Measurements from ENCODE around the gene TPST1. TPM values are rescaled to one million over a fixed set of nuclear protein-coding genes. Genes with fewer than 3 reads are reported as not detected.

The TPST1 gene
- total RNA-seq, 1 donor from 2014 or later: 5.7 TPM

DNA sequence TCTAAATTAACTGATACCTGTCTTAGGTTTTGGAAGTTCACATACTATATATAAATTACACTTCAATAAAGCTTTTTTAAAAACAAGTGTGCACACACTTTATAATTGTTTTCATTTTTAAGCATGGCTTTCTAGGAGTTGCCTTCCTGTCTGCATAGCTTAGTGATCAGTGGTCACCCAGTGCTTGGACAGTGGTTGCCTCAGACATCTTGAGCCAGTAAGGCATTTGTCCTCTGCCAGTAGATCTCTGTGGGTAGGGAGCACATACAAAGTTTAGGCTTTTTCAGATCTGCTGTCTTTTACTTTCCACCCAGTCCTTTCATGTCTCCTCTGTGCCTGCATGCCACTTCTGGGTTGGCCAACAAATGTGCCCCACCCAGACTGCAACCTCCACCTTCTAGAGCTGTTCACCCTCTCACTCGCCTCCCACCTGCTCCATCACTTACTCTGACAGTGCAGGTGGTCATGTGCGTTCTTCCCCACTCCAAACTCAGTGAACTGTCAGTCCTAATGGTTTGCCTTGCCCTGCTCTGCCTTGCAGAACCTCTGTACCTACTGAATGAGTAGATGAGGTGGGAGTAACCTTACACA is 31.7 kb downstream of the TPST1 start:
- Histone ChIP-seq H3K36me3 (peaks cover 7% of the 10 kb centered on the region), H3K27ac (replicated peaks) (no peak overlapping the region), H3K9me3 (replicated peaks) (peaks cover 16% of the 10 kb centered on the region), H3K4me1 (no peaks in the 10 kb centered on the region), H3K4me3 (no peak overlapping the region), H3K27me3 (ENCODE audit: low read depth) (no peaks in the 10 kb centered on the region)
- intact Hi-C loops (cut with micrococcal nuclease): no loop called here
- DNase-seq: no peak
- TF ChIP-seq, protein P1, sequence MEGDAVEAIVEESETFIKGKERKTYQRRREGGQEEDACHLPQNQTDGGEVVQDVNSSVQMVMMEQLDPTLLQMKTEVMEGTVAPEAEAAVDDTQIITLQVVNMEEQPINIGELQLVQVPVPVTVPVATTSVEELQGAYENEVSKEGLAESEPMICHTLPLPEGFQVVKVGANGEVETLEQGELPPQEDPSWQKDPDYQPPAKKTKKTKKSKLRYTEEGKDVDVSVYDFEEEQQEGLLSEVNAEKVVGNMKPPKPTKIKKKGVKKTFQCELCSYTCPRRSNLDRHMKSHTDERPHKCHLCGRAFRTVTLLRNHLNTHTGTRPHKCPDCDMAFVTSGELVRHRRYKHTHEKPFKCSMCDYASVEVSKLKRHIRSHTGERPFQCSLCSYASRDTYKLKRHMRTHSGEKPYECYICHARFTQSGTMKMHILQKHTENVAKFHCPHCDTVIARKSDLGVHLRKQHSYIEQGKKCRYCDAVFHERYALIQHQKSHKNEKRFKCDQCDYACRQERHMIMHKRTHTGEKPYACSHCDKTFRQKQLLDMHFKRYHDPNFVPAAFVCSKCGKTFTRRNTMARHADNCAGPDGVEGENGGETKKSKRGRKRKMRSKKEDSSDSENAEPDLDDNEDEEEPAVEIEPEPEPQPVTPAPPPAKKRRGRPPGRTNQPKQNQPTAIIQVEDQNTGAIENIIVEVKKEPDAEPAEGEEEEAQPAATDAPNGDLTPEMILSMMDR (IDR thresholded peaks at IDR 0.05; ENCODE audit: borderline replicate concordance): no peak

- TF ChIP-seq, protein P1 (IDR thresholded peaks at IDR 0.05; ENCODE audit: borderline replicate concordance): no peak
- H3K27ac ChIP-seq (replicated peaks): no peak overlapping the region
- no peak for DNase-seq
Observed at GRCh38 chr7:66237906-66238772, 33.0 kb downstream of the TPST1 start.

GRCh38 chr7:66238773-66239466 is 33.8 kb downstream of the TPST1 start:
- Histone ChIP-seq H3K36me3 (peaks cover 7% of the 10 kb centered on the region), H3K9me3 (replicated peaks) (no peaks in the 10 kb centered on the region), H3K27me3 (ENCODE audit: low read depth) (no peaks in the 10 kb centered on the region), H3K27ac (replicated peaks) (no peak overlapping the region), H3K4me1 (no peaks in the 10 kb centered on the region), H3K4me3 (no peak overlapping the region)
- TF ChIP-seq, protein P1 (IDR thresholded peaks at IDR 0.05; ENCODE audit: borderline replicate concordance): no peak
- intact Hi-C loops (cut with micrococcal nuclease): no loop called here
- no peak for DNase-seq

More at GRCh38 chr7:66237906-66238772, 33.0 kb downstream of the TPST1 start:
- peaks cover 7% of the 10 kb centered on the region for H3K36me3 ChIP-seq
- H3K9me3 ChIP-seq (replicated peaks): peaks cover 4% of the 10 kb centered on the region
- intact Hi-C loops (cut with micrococcal nuclease): no loop called here
- H3K4me1 ChIP-seq: no peaks in the 10 kb centered on the region
- no peaks in the 10 kb centered on the region for H3K27me3 ChIP-seq (ENCODE audit: low read depth)
- no peak overlapping the region for H3K4me3 ChIP-seq

GRCh38 chr7:66239467-66239856 is 34.3 kb downstream of the TPST1 start:
- no peak for DNase-seq
- H3K27me3 ChIP-seq (ENCODE audit: low read depth): no peaks in the 10 kb centered on the region
- H3K27ac ChIP-seq (replicated peaks): no peak overlapping the region
- no peak overlapping the region for H3K4me3 ChIP-seq
- TF ChIP-seq, protein P1 (IDR thresholded peaks at IDR 0.05; ENCODE audit: borderline replicate concordance): no peak
- intact Hi-C loops (cut with micrococcal nuclease): no loop called here
- peaks cover 7% of the 10 kb centered on the region for H3K36me3 ChIP-seq
- H3K9me3 ChIP-seq (replicated peaks): no peaks in the 10 kb centered on the region
- H3K4me1 ChIP-seq: no peaks in the 10 kb centered on the region

DNA sequence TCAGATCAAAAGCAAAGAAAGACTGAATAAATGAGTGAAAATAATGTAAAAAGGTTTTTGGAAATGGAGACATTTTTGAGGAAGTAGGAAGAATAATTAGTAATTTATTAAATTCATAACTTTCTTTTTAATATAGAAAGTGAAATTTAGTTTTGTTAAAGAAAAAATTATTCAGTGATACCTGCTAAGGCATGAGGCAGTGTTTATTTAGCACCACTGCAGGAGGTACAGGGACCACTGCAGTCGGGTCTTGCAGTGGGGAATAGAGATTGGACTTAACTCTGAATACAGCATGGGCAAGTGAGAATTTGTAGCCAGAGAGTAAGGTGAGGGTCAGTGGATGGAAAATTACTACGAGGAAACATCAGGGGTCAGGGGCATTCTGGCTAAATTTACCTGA is 39.9 kb downstream of the TPST1 start:
- no peak overlapping the region for H3K27ac ChIP-seq (replicated peaks)
- H3K4me1 ChIP-seq: no peaks in the 10 kb centered on the region
- TF ChIP-seq, protein P1 (IDR thresholded peaks at IDR 0.05; ENCODE audit: borderline replicate concordance): no peak
- no peaks in the 10 kb centered on the region for H3K9me3 ChIP-seq (replicated peaks)
- no peak overlapping the region for H3K4me3 ChIP-seq
- intact Hi-C loops (cut with micrococcal nuclease): no loop called here
- H3K36me3 ChIP-seq: peaks cover 7% of the 10 kb centered on the region
- no peak for DNase-seq
- H3K27me3 ChIP-seq (ENCODE audit: low read depth): no peaks in the 10 kb centered on the region
